SU-DHL-6 (cell line): ENCODE results near the gene BICC1.
"Not testable (repeated sequence)": the region's sequence is repeated elsewhere in the genome, so short reads cannot be mapped to it uniquely, and the experiment has no call there.

ENCODE experiments used
- CTCF ChIP-seq: fragments of 200-600 bp; sonication (generic); IDR thresholded peaks from one replicate; pipeline ENCODE4 v1.5.1; 2017; ENCODE audit warnings: antibody characterized with exemption, mild to moderate bottlenecking, low read length, moderate library complexity; ENCODE audit not compliant: insufficient read depth, poor library complexity, severe bottlenecking
- EZH2phosphoT487 ChIP-seq: fragments of 200-600 bp; sonication (generic), shearing (Covaris generic); conservative IDR thresholded peaks from 2 replicates; pipeline ENCODE4 v1.6.1; 2018; ENCODE audit warnings: mild to moderate bottlenecking, antibody characterized with exemption, low read length, moderate library complexity, mixed read lengths

GRCh38 chr10:58597211-58597610, 84.5 kb downstream of the BICC1 start:
- not testable (repeated sequence) for TF ChIP-seq CTCF, EZH2phosphoT487
